ENCODE data around the gene MPHOSPH6.

MPHOSPH6 gene

DNA sequence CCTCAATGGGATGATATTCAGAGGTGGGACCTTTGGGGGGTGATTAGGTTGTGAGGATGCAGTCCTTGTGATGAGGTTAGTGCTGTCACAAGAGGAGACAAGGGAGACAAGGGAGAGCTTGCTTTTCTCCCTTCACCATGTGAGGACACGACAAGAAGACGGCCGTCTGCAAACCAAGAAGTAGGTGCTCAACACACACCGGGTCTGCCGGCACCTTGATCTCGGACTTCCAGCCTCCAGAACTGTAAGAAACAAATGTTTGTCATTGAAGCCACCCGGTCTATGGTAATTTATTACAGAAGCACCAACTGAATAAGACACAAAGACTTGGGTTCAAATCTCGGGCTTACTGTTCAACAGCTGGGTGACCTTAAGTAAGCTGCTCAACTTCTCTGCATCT, 64.9 kb downstream of the MPHOSPH6 start:
- H3K36me3 ChIP-seq (ENCODE audit: control insufficient read depth in 2 of 2, insufficient read depth in 2 of 2, low read length in 2 of 2): no peaks in the 10 kb centered on the region
- H3K27ac ChIP-seq (ENCODE audit: low read depth in 2 of 2, low read length in 2 of 2): no peak overlapping the region
- H3K4me3 ChIP-seq (ENCODE audit: low read length in 2 of 2): no peak overlapping the region
- no peak overlapping the region for H3K9ac ChIP-seq (ENCODE audit: low read depth in 1 of 2, low read length in 2 of 2)
- H3K4me1 ChIP-seq (ENCODE audit: control insufficient read depth in 2 of 2, insufficient read depth in 2 of 2, low read length in 2 of 2): no peaks in the 10 kb centered on the region
- H3K27me3 ChIP-seq (ENCODE audit: control insufficient read depth in 2 of 2, insufficient read depth in 2 of 2, low read length in 2 of 2): no peaks in the 10 kb centered on the region
- H3K9me3 ChIP-seq (ENCODE audit: control insufficient read depth in 2 of 2, low read length in 2 of 2): no peaks in the 10 kb centered on the region
